ENCODE measurements around the gene HTR3E. TPM values are rescaled to one million over a fixed set of nuclear protein-coding genes. Genes with fewer than 3 reads are reported as not detected.

Gene HTR3E
- total and polyA plus RNA-seq, 2 of the 13 experiments (the other 11 are each of a cell fraction or from before 2014, with no cell fraction given): not detected

DNA sequence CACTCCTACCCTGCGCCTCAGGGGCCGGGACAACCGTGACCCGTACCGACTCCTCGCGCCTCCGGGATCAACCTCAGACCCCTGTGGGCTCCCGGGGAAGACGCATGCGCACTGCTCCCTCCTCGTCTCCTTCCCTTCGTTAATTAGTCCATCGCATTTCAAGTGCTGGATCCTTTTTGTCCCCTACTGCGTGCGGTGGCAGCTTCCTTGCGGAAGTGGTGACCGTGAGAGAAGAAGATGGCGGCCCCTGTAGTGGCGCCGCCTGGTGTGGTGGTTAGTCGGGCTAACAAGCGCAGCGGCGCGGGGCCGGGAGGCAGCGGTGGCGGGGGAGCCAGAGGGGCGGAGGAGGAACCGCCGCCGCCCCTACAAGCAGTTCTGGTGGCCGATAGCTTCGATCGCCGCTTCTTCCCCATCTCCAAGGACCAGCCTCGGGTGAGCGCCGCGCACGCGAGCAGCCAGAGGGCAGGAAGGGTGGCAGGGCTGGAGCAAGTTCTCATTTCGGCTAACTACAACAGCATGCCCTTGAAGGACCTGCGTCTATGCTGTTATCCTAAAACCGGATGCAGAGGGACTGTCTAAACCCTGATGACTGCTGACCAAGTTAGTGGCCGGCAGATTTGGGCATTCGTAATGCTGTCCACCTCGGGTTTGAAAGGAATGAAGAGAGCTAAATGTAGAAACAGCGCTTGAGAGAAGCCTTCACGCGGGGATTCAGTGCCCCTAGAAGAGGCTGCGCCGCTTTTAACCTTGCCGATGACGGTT, 38.5 kb downstream of the HTR3E start, which contains the start of gene EIF2B5 (continued):
- no peak for TF ChIP-seq MYNN (CRISPR knock-in tag; IDR thresholded peaks at IDR 0.05; ENCODE audit: low read depth)
- 0 out of 2 replicates have a peak, but pooled peaks have one; percentile 45 for TF ChIP-seq ZNF30 (CRISPR knock-in tag; IDR thresholded peaks at IDR 0.05)
- TF ChIP-seq, protein P1, sequence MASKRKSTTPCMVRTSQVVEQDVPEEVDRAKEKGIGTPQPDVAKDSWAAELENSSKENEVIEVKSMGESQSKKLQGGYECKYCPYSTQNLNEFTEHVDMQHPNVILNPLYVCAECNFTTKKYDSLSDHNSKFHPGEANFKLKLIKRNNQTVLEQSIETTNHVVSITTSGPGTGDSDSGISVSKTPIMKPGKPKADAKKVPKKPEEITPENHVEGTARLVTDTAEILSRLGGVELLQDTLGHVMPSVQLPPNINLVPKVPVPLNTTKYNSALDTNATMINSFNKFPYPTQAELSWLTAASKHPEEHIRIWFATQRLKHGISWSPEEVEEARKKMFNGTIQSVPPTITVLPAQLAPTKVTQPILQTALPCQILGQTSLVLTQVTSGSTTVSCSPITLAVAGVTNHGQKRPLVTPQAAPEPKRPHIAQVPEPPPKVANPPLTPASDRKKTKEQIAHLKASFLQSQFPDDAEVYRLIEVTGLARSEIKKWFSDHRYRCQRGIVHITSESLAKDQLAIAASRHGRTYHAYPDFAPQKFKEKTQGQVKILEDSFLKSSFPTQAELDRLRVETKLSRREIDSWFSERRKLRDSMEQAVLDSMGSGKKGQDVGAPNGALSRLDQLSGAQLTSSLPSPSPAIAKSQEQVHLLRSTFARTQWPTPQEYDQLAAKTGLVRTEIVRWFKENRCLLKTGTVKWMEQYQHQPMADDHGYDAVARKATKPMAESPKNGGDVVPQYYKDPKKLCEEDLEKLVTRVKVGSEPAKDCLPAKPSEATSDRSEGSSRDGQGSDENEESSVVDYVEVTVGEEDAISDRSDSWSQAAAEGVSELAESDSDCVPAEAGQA (IDR thresholded peaks at IDR 0.05; ENCODE audit: low read depth): peak; percentile 84
- TF ChIP-seq, protein P1 (CRISPR knock-in tag; IDR thresholded peaks at IDR 0.05; ENCODE audit: borderline replicate concordance): no peak; the same call in 1 of the 2 replicates
- TF ChIP-seq ZNF331 (CRISPR knock-in tag; IDR thresholded peaks at IDR 0.05): peak; percentile 84
- peak; percentile 55; the same call in 1 of the 2 replicates for TF ChIP-seq ZBTB42 (CRISPR knock-in tag; IDR thresholded peaks at IDR 0.05)
- TF ChIP-seq, protein P2, sequence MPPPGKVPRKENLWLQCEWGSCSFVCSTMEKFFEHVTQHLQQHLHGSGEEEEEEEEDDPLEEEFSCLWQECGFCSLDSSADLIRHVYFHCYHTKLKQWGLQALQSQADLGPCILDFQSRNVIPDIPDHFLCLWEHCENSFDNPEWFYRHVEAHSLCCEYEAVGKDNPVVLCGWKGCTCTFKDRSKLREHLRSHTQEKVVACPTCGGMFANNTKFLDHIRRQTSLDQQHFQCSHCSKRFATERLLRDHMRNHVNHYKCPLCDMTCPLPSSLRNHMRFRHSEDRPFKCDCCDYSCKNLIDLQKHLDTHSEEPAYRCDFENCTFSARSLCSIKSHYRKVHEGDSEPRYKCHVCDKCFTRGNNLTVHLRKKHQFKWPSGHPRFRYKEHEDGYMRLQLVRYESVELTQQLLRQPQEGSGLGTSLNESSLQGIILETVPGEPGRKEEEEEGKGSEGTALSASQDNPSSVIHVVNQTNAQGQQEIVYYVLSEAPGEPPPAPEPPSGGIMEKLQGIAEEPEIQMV (CRISPR knock-in tag; IDR thresholded peaks at IDR 0.05; ENCODE audit: low read depth): no peak
- TF ChIP-seq, protein P3, sequence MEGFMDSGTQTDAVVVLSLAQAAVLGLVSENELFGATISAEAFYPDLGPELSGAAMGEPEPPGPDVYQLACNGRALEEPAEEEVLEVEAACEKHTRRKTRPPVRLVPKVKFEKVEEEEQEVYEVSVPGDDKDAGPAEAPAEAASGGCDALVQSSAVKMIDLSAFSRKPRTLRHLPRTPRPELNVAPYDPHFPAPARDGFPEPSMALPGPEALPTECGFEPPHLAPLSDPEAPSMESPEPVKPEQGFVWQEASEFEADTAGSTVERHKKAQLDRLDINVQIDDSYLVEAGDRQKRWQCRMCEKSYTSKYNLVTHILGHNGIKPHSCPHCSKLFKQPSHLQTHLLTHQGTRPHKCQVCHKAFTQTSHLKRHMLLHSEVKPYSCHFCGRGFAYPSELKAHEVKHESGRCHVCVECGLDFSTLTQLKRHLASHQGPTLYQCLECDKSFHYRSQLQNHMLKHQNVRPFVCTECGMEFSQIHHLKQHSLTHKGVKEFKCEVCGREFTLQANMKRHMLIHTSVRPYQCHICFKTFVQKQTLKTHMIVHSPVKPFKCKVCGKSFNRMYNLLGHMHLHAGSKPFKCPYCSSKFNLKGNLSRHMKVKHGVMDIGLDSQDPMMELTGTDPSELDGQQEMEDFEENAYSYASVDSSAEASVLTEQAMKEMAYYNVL (CRISPR knock-in tag; IDR thresholded peaks at IDR 0.05; ENCODE audit: borderline replicate concordance): peak; percentile 66; the same call in 1 of the 2 replicates
- peak; percentile 63; the same call in 1 of the 2 replicates for TF ChIP-seq HES4 (CRISPR knock-in tag; IDR thresholded peaks at IDR 0.05; ENCODE audit: borderline replicate concordance)
- no peak for TF ChIP-seq REL (CRISPR knock-in tag; conservative IDR thresholded peaks at IDR 0.05)
- TF ChIP-seq NFIB (CRISPR knock-in tag; IDR thresholded peaks at IDR 0.05; ENCODE audit: borderline replicate concordance): no peak
- TF ChIP-seq ZBTB7B (CRISPR knock-in tag; IDR thresholded peaks at IDR 0.05): peak; percentile 40
- TF ChIP-seq ZNF20 (CRISPR knock-in tag; IDR thresholded peaks at IDR 0.05): no peak
- no peak for TF ChIP-seq ZNF720 (CRISPR knock-in tag; IDR thresholded peaks at IDR 0.05)
- TF ChIP-seq DNMT1 (CRISPR knock-in tag; IDR thresholded peaks at IDR 0.05): no peak
- peak; percentile 78; the same call in 1 of the 2 replicates for TF ChIP-seq ZKSCAN8 (CRISPR knock-in tag; IDR thresholded peaks at IDR 0.05; ENCODE audit: borderline replicate concordance)
- no peak for TF ChIP-seq PRPF4 (IDR thresholded peaks at IDR 0.05; ENCODE audit: low read depth, low read length, poor library complexity, severe bottlenecking)
- TF ChIP-seq, protein P4, sequence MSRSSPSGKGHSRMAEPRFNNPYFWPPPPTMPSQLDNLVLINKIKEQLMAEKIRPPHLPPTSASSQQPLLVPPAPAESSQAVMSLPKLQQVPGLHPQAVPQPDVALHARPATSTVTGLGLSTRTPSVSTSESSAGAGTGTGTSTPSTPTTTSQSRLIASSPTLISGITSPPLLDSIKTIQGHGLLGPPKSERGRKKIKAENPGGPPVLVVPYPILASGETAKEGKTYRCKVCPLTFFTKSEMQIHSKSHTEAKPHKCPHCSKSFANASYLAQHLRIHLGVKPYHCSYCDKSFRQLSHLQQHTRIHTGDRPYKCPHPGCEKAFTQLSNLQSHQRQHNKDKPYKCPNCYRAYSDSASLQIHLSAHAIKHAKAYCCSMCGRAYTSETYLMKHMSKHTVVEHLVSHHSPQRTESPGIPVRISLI (CRISPR knock-in tag; IDR thresholded peaks at IDR 0.05; ENCODE audit: borderline replicate concordance): no peak

Measured in HepG2 (cell line).